ENCODE results near the gene SCAI.

The SCAI gene

GRCh38 chr9:125142560-125143376 lies 560 bp downstream of the SCAI start:
- Histone ChIP-seq H3K4me2 (ENCODE audit: low read depth, low read length, poor library complexity, severe bottlenecking) (peak overlapping the region; percentile 93), H3K4me3 (ENCODE audit: low read length, poor library complexity, severe bottlenecking) (peak overlapping the region; percentile 90), H3K36me3 (ENCODE audit: insufficient read depth, low read length) (peaks cover under 1% of the 10 kb centered on the region; the same call in 1 of the 2 replicates), H3F3A (ENCODE audit: low read depth) (no peaks in the 10 kb centered on the region), H4K20me1 (ENCODE audit: insufficient read depth, low read length, poor library complexity, severe bottlenecking) (peaks cover 38% of the 10 kb centered on the region), H3K9me3 (ENCODE audit: insufficient read depth, low read depth, low read length) (no peaks in the 10 kb centered on the region), H3K9ac (ENCODE audit: low read depth, low read length, poor library complexity, severe bottlenecking) (peak overlapping the region; percentile 89), H3K4me1 (ENCODE audit: insufficient read depth, low read length, poor library complexity, severe bottlenecking) (peaks cover 38% of the 10 kb centered on the region), H3K27me3 (ENCODE audit: insufficient read depth, low read length, poor library complexity, severe bottlenecking) (no peaks in the 10 kb centered on the region), H3K9me2 (replicated peaks; ENCODE audit: low read depth, low read length) (no peaks in the 10 kb centered on the region), H3K79me2 (ENCODE audit: insufficient read depth, low read length) (peaks cover 54% of the 10 kb centered on the region), H2AFZ (ENCODE audit: low read length) (0 out of 2 replicates have a peak overlapping the region, but pooled peaks have one; percentile 7)
- no peak for TF ChIP-seq EZH2phosphoT487 (IDR thresholded peaks at IDR 0.05; ENCODE audit: borderline replicate concordance)
- TF ChIP-seq CTCF (conservative IDR thresholded peaks at IDR 0.05; ENCODE audit: low read length) = no peak

- Histone ChIP-seq H3K9me2 (replicated peaks; ENCODE audit: low read depth, low read length) (no peaks in the 10 kb centered on the region), H3K4me2 (ENCODE audit: low read depth, low read length, poor library complexity, severe bottlenecking) (peak overlapping the region; percentile 93), H4K20me1 (ENCODE audit: insufficient read depth, low read length, poor library complexity, severe bottlenecking) (peaks cover 45% of the 10 kb centered on the region), H3K27me3 (ENCODE audit: insufficient read depth, low read length, poor library complexity, severe bottlenecking) (no peaks in the 10 kb centered on the region), H2AFZ (ENCODE audit: low read length) (no peak overlapping the region), H3K4me1 (ENCODE audit: insufficient read depth, low read length, poor library complexity, severe bottlenecking) (peaks cover 41% of the 10 kb centered on the region), H3F3A (ENCODE audit: low read depth) (no peaks in the 10 kb centered on the region), H3K79me2 (ENCODE audit: insufficient read depth, low read length) (peaks cover 64% of the 10 kb centered on the region), H3K9me3 (ENCODE audit: insufficient read depth, low read depth, low read length) (no peaks in the 10 kb centered on the region), H3K9ac (ENCODE audit: low read depth, low read length, poor library complexity, severe bottlenecking) (peak overlapping the region; percentile 89), H3K4me3 (ENCODE audit: low read length, poor library complexity, severe bottlenecking) (peak overlapping the region; percentile 90), H3K36me3 (ENCODE audit: insufficient read depth, low read length) (no peaks in the 10 kb centered on the region)
- TF ChIP-seq EZH2phosphoT487 (IDR thresholded peaks at IDR 0.05; ENCODE audit: borderline replicate concordance) = no peak
- TF ChIP-seq CTCF (conservative IDR thresholded peaks at IDR 0.05; ENCODE audit: low read length) = no peak
These were observed 1.6 kb downstream of the SCAI start for GRCh38 chr9:125141751-125142150.

- no peaks in the 10 kb centered on the region for H3K36me3 ChIP-seq (ENCODE audit: insufficient read depth, low read length)
- peak overlapping the region; percentile 90 for H3K4me3 ChIP-seq (ENCODE audit: low read length, poor library complexity, severe bottlenecking)
- H3K27me3 ChIP-seq (ENCODE audit: insufficient read depth, low read length, poor library complexity, severe bottlenecking) = no peaks in the 10 kb centered on the region
- H3K9me2 ChIP-seq (replicated peaks; ENCODE audit: low read depth, low read length) = no peaks in the 10 kb centered on the region
- no peaks in the 10 kb centered on the region for H3F3A ChIP-seq (ENCODE audit: low read depth)
- no peak for TF ChIP-seq CTCF (conservative IDR thresholded peaks at IDR 0.05; ENCODE audit: low read length)
- TF ChIP-seq EZH2phosphoT487 (IDR thresholded peaks at IDR 0.05; ENCODE audit: borderline replicate concordance) = no peak
- peaks cover 69% of the 10 kb centered on the region for H3K79me2 ChIP-seq (ENCODE audit: insufficient read depth, low read length)
- H3K4me1 ChIP-seq (ENCODE audit: insufficient read depth, low read length, poor library complexity, severe bottlenecking) = peaks cover 41% of the 10 kb centered on the region
- peak overlapping the region; percentile 93 for H3K4me2 ChIP-seq (ENCODE audit: low read depth, low read length, poor library complexity, severe bottlenecking)
- H4K20me1 ChIP-seq (ENCODE audit: insufficient read depth, low read length, poor library complexity, severe bottlenecking) = peaks cover 45% of the 10 kb centered on the region
- H3K9me3 ChIP-seq (ENCODE audit: insufficient read depth, low read depth, low read length) = no peaks in the 10 kb centered on the region
- H2AFZ ChIP-seq (ENCODE audit: low read length) = no peak overlapping the region
- H3K9ac ChIP-seq (ENCODE audit: low read depth, low read length, poor library complexity, severe bottlenecking) = peak overlapping the region; percentile 89
These were observed 2.1 kb downstream of the SCAI start for GRCh38 chr9:125141251-125141650.

Measured in Loucy (cell line).